Measurements from ENCODE around the gene ENTHD1.

ENTHD1 gene

DNA sequence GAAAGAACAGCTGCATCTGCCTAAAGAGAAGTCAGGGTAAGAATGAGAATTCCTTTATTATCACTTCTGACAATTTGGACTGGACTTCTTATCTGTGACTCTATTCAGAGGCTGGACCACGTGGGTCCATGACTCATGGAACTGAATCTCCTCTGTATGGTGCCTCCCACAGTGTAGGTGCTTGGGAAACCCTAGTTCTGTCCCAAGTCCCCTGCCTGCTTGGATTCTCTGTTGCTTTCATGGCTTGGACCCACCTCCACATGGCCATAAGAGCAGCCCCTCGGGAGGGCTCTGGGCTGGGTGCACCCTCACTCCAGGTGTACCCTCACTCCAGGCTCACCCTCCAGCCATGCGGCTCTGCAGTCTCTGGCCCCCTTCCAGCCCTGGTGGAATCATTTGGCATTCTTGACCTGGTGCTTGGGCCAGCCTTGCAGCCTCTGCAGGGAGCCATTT is 169.6 kb downstream of the ENTHD1 start:
- H3K36me3 Mint-ChIP-seq (ENCODE audit: low read depth), result no peaks in the 10 kb centered on the region
- H3K27ac Mint-ChIP-seq, result no peak overlapping the region
- H3K27me3 Mint-ChIP-seq (ENCODE audit: low read depth), result peaks cover 6% of the 10 kb centered on the region
- peaks cover 3% of the 10 kb centered on the region for H3K4me1 Mint-ChIP-seq (ENCODE audit: low read depth)
- H3K9me3 Mint-ChIP-seq, result peaks cover 3% of the 10 kb centered on the region
- no peak overlapping the region for H3K4me3 Mint-ChIP-seq

- Mint-ChIP-seq H3K27ac (no peak overlapping the region), H3K9me3 (peaks cover 3% of the 10 kb centered on the region), H3K4me3 (no peak overlapping the region), H3K4me1 (ENCODE audit: low read depth) (peaks cover 3% of the 10 kb centered on the region), H3K27me3 (ENCODE audit: low read depth) (peaks cover 6% of the 10 kb centered on the region), H3K36me3 (ENCODE audit: low read depth) (no peaks in the 10 kb centered on the region)
Measured at GRCh38 chr22:39723463-39723862, 170.1 kb downstream of the ENTHD1 start.

DNA sequence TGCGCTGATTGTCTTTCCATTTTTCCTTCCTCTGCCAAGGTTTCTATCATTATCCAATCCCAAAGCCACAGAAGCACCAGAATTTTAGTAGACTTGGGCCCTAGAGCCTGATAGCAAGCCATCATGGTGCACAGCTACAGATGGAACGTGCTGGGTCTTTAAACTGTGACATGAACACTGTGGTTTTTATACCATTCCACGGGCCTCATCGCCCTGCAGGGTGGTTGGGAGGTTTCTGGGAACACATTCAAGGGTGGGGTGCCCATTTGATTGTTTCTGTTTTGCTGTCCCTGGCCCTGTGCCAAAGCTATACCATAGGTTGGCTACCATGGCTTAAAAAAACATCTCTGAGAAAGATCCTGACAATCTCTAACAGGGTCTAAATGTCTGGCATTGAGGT is 171.1 kb downstream of the ENTHD1 start:
- Mint-ChIP-seq H3K27me3 (ENCODE audit: low read depth) (peaks cover 6% of the 10 kb centered on the region), H3K9me3 (peaks cover 3% of the 10 kb centered on the region), H3K27ac (no peak overlapping the region), H3K36me3 (ENCODE audit: low read depth) (no peaks in the 10 kb centered on the region), H3K4me1 (ENCODE audit: low read depth) (peaks cover 3% of the 10 kb centered on the region), H3K4me3 (no peak overlapping the region)

GRCh38 chr22:39722032-39722325 is 171.6 kb downstream of the ENTHD1 start:
- peaks cover 3% of the 10 kb centered on the region for H3K9me3 Mint-ChIP-seq
- H3K27ac Mint-ChIP-seq, result no peak overlapping the region
- no peaks in the 10 kb centered on the region for H3K36me3 Mint-ChIP-seq (ENCODE audit: low read depth)

GRCh38 chr22:39721206-39722031 is 172.1 kb downstream of the ENTHD1 start:
- H3K27ac Mint-ChIP-seq, result no peak overlapping the region
- H3K27me3 Mint-ChIP-seq (ENCODE audit: low read depth), result peaks cover 5% of the 10 kb centered on the region
- H3K36me3 Mint-ChIP-seq (ENCODE audit: low read depth), result no peaks in the 10 kb centered on the region
- peaks cover 3% of the 10 kb centered on the region for H3K9me3 Mint-ChIP-seq
- no peak overlapping the region for H3K4me3 Mint-ChIP-seq
- H3K4me1 Mint-ChIP-seq (ENCODE audit: low read depth), result peaks cover 3% of the 10 kb centered on the region

More at GRCh38 chr22:39722032-39722325, 171.6 kb downstream of the ENTHD1 start:
- H3K4me3 Mint-ChIP-seq, result no peak overlapping the region
- peaks cover 6% of the 10 kb centered on the region for H3K27me3 Mint-ChIP-seq (ENCODE audit: low read depth)
- peaks cover 3% of the 10 kb centered on the region for H3K4me1 Mint-ChIP-seq (ENCODE audit: low read depth)

DNA sequence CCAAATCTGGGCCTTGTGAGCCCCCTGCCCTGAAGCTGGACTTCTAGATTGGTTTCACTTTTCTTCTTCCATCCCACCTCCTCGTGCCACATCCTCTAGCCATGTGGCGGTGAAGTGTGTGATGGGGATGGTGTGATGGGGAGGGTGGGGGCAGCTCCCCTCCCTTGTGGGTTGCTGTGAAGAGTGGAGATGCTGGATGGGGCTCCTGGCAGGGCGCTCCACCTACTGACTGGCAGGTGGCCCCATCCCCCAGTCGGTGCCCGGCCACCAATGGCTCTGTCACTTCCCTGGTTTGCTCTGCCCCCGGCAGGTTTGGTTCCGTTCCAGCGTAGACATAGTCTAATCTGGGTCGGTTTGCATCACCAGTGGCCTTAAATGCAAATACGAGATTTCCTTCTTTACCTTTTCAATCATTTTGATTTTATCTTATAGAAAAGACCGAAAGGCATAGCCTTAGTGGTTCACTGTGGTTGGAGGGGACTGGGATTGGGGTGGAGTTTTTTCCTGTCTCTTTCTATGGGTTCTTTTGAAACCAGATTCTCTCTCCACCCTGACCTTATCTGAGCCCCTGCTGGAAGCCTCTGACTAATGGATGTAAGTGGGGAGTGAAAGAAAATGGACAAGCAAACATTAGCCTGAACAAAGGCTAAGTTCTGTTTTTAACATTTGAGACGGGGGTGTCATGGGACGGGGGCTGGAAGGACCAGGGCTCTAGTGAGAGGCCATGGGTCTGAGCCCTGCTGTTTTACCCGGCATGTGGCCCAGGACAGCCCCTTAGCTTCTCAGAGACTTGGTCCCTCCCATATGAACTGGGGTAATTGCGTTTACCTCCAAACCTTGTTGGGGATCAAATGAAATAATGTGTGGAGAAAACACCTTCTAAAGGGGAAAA is 173.8 kb downstream of the ENTHD1 start:
- no peak overlapping the region for H3K4me3 Mint-ChIP-seq
- peaks cover 3% of the 10 kb centered on the region for H3K4me1 Mint-ChIP-seq (ENCODE audit: low read depth)
- H3K27me3 Mint-ChIP-seq (ENCODE audit: low read depth), result no peaks in the 10 kb centered on the region
- no peak overlapping the region for H3K27ac Mint-ChIP-seq
- H3K9me3 Mint-ChIP-seq, result peaks cover 3% of the 10 kb centered on the region
- H3K36me3 Mint-ChIP-seq (ENCODE audit: low read depth), result no peaks in the 10 kb centered on the region

- H3K27ac Mint-ChIP-seq, result no peak overlapping the region
- peaks cover 3% of the 10 kb centered on the region for H3K9me3 Mint-ChIP-seq
- no peaks in the 10 kb centered on the region for H3K36me3 Mint-ChIP-seq (ENCODE audit: low read depth)
- H3K4me3 Mint-ChIP-seq, result no peak overlapping the region
- H3K27me3 Mint-ChIP-seq (ENCODE audit: low read depth), result no peaks in the 10 kb centered on the region
- H3K4me1 Mint-ChIP-seq (ENCODE audit: low read depth), result peaks cover 3% of the 10 kb centered on the region
Measured at GRCh38 chr22:39718921-39719475, 174.6 kb downstream of the ENTHD1 start.

DNA sequence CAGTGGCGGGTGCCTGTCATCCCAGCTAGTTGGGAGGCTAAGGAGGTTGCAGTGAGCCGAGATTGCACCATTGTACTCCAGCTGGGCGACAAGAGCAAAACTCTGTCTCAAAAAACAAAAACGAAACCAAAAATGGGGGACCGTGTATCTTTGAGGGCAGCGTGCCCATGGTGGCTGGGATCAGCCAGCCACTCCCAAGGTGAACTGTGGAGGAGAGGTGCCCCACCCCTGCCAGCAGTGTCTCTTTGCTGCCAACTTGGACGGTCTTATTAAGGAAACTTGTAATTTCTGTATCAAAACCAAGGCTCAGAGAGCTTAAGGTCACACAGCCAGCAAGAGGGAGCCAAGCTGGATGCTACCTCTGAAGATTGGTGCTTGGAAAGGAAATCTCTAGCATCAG is 175.4 kb downstream of the ENTHD1 start:
- H3K4me3 Mint-ChIP-seq, result no peak overlapping the region
- no peak overlapping the region for H3K27ac Mint-ChIP-seq
- H3K9me3 Mint-ChIP-seq, result peaks cover 3% of the 10 kb centered on the region

GRCh38 chr22:39717099-39717498 is 176.5 kb downstream of the ENTHD1 start:
- Mint-ChIP-seq H3K27me3 (ENCODE audit: low read depth) (peaks cover 4% of the 10 kb centered on the region), H3K9me3 (no peaks in the 10 kb centered on the region), H3K4me3 (no peak overlapping the region), H3K36me3 (ENCODE audit: low read depth) (no peaks in the 10 kb centered on the region), H3K27ac (peak overlapping the region; percentile 3), H3K4me1 (ENCODE audit: low read depth) (no peaks in the 10 kb centered on the region)

More for the DNA sequence above, 175.4 kb downstream of the ENTHD1 start:
- Mint-ChIP-seq H3K4me1 (ENCODE audit: low read depth) (peaks cover 3% of the 10 kb centered on the region), H3K27me3 (ENCODE audit: low read depth) (no peaks in the 10 kb centered on the region), H3K36me3 (ENCODE audit: low read depth) (no peaks in the 10 kb centered on the region)

- no peaks in the 10 kb centered on the region for H3K9me3 Mint-ChIP-seq
Measured at GRCh38 chr22:39716534-39716933, 177.0 kb downstream of the ENTHD1 start.

DNA sequence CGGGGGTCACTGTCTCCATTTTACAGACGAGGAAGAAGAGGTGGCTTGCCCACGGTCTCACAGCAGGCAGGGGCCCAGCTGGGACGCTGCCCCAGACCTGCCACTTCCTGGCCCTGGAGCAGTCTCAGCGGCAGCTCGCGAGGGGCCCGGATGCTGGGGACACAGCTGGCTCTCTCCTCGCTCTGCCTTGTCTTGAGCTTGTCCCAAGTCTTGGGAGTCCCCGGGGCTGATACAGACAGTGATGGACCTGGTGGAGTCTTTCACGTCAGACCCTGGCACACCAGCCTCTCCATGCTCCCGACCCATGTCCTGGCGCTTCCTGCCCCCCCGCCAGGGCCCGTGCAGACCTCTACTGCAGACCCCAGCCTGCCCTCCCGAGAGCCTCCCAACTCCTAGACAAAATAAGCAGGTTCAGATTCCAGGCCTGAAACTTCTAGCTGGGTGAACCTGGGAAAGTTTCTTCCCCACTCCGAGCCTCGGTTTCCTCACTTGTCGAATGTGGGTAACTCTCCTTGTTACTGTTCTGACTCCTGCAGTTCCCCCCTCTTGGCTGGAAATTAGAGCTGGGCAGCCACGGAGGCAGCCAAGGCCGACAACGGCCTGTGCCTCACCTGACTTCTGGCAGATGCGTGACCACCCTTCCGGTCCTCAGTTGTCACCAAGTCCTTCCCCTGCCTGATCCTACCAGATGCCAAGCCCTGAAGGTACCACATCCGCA is 177.6 kb downstream of the ENTHD1 start:
- Mint-ChIP-seq H3K9me3 (no peaks in the 10 kb centered on the region), H3K4me1 (ENCODE audit: low read depth) (no peaks in the 10 kb centered on the region), H3K27ac (no peak overlapping the region), H3K4me3 (no peak overlapping the region), H3K36me3 (ENCODE audit: low read depth) (no peaks in the 10 kb centered on the region), H3K27me3 (ENCODE audit: low read depth) (peaks cover 7% of the 10 kb centered on the region)

More at GRCh38 chr22:39716534-39716933, 177.0 kb downstream of the ENTHD1 start:
- no peaks in the 10 kb centered on the region for H3K36me3 Mint-ChIP-seq (ENCODE audit: low read depth)
- H3K27ac Mint-ChIP-seq, result peak overlapping the region; percentile 33
- H3K4me1 Mint-ChIP-seq (ENCODE audit: low read depth), result no peaks in the 10 kb centered on the region
- H3K4me3 Mint-ChIP-seq, result no peak overlapping the region
- peaks cover 4% of the 10 kb centered on the region for H3K27me3 Mint-ChIP-seq (ENCODE audit: low read depth)

- Mint-ChIP-seq H3K4me3 (no peak overlapping the region), H3K9me3 (no peaks in the 10 kb centered on the region)
Measured at GRCh38 chr22:39714321-39714720, 179.2 kb downstream of the ENTHD1 start.

DNA sequence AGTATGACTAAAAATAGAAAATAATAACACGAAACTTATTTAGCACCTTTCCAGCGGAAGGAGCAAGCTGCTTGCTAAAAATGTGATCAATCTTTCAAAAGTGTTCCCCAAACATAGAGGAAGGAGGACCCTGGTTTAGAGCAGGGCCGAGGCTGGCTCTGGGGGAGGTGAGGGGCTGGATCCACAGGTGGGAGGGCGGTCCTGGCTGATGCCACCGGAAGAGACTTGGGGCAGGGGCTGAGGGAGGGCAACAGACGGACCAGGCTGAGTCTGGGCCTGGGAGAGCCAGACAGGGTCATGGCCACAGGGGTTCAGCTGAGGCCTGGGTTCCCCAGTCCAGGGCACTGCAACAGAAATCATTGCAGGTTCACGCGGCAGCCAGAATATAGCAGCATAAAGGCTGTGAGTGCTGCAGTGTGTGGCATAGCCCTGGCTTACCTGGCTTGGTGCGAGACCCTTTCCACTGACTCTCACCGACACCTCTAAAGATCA is 179.7 kb downstream of the ENTHD1 start:
- peaks cover 17% of the 10 kb centered on the region for H3K27me3 Mint-ChIP-seq (ENCODE audit: low read depth)
- H3K4me3 Mint-ChIP-seq, result no peak overlapping the region
- no peaks in the 10 kb centered on the region for H3K36me3 Mint-ChIP-seq (ENCODE audit: low read depth)
- peak overlapping the region; percentile 4 for H3K27ac Mint-ChIP-seq
- H3K9me3 Mint-ChIP-seq, result no peaks in the 10 kb centered on the region
- H3K4me1 Mint-ChIP-seq (ENCODE audit: low read depth), result no peaks in the 10 kb centered on the region

More at GRCh38 chr22:39714321-39714720, 179.2 kb downstream of the ENTHD1 start:
- Mint-ChIP-seq H3K27ac (no peak overlapping the region), H3K4me1 (ENCODE audit: low read depth) (no peaks in the 10 kb centered on the region), H3K36me3 (ENCODE audit: low read depth) (no peaks in the 10 kb centered on the region), H3K27me3 (ENCODE audit: low read depth) (peaks cover 17% of the 10 kb centered on the region)

Data from T-helper 1 cell treated with Interleukin-12 subunit alpha and Interleukin-12 subunit beta and Interleukin-4 antibody, amounts not matched to agents 30 μg/mL and 1 μg/mL, for 36 hours (primary cell).